ENCODE results near the gene DHRS7B.
"Not testable (repeated sequence)": the region's sequence is repeated elsewhere in the genome, so short reads cannot be mapped to it uniquely, and the experiment has no call there.

Gene DHRS7B

GRCh38 chr17:21177854-21178600 lies 51.3 kb downstream of the DHRS7B start:
- DNase-seq (ENCODE audit: low spot score): peak; percentile 2

GRCh38 chr17:21183468-21183867 lies 56.7 kb downstream of the DHRS7B start:
- DNase-seq (ENCODE audit: low spot score): no peak

GRCh38 chr17:21184570-21184969 lies 57.8 kb downstream of the DHRS7B start:
- DNase-seq (ENCODE audit: low spot score): no peak

GRCh38 chr17:21185061-21185460 lies 58.3 kb downstream of the DHRS7B start:
- no peak for DNase-seq (ENCODE audit: low spot score)

GRCh38 chr17:21186399-21187187 lies 59.8 kb downstream of the DHRS7B start:
- DNase-seq (ENCODE audit: low spot score): no peak

GRCh38 chr17:21189361-21189760 lies 62.6 kb downstream of the DHRS7B start:
- DNase-seq (ENCODE audit: low spot score): no peak

- no peak for DNase-seq (ENCODE audit: low spot score)
Measured at GRCh38 chr17:21190078-21190477, 63.3 kb downstream of the DHRS7B start.

- no peak for DNase-seq (ENCODE audit: low spot score)
Measured at GRCh38 chr17:21191698-21192097, 64.9 kb downstream of the DHRS7B start.

GRCh38 chr17:21192414-21192813 lies 65.7 kb downstream of the DHRS7B start:
- DNase-seq (ENCODE audit: low spot score): not testable (repeated sequence)

- DNase-seq (ENCODE audit: low spot score): no peak
Measured at GRCh38 chr17:21193031-21193430, 66.3 kb downstream of the DHRS7B start.

- no peak for DNase-seq (ENCODE audit: low spot score)
Measured at GRCh38 chr17:21194226-21194625, 67.5 kb downstream of the DHRS7B start.

GRCh38 chr17:21194703-21195102 lies 67.9 kb downstream of the DHRS7B start:
- peak; percentile 40 for DNase-seq (ENCODE audit: low spot score)

- no peak for DNase-seq (ENCODE audit: low spot score)
Measured at GRCh38 chr17:21196126-21196525, 69.4 kb downstream of the DHRS7B start.

GRCh38 chr17:21198411-21198810 lies 71.6 kb downstream of the DHRS7B start:
- DNase-seq (ENCODE audit: low spot score): no peak

- peak; percentile 92 for DNase-seq (ENCODE audit: low spot score)
Measured at GRCh38 chr17:21199311-21199710, 72.5 kb downstream of the DHRS7B start.

GRCh38 chr17:21199856-21200255 lies 73.1 kb downstream of the DHRS7B start:
- DNase-seq (ENCODE audit: low spot score): no peak

- DNase-seq (ENCODE audit: low spot score): no peak
Measured at GRCh38 chr17:21200590-21201297, 74.0 kb downstream of the DHRS7B start.

- peak; percentile 49 for DNase-seq (ENCODE audit: low spot score)
Measured at GRCh38 chr17:21201298-21201595, 74.5 kb downstream of the DHRS7B start.

GRCh38 chr17:21201874-21202273 lies 75.1 kb downstream of the DHRS7B start:
- no peak for DNase-seq (ENCODE audit: low spot score)

GRCh38 chr17:21202512-21202911 lies 75.7 kb downstream of the DHRS7B start:
- no peak for DNase-seq (ENCODE audit: low spot score)

GRCh38 chr17:21204935-21205334 lies 78.2 kb downstream of the DHRS7B start:
- DNase-seq (ENCODE audit: low spot score): no peak

GRCh38 chr17:21208352-21208751 lies 81.6 kb downstream of the DHRS7B start:
- DNase-seq (ENCODE audit: low spot score): no peak
